GM13976 (cell line): ENCODE measurements around the gene FYN.

Source experiments
- DNase-seq: peaks from one replicate; pipeline ENCODE4 v3.0.0; 2012; ENCODE audit warnings: low spot score
- CTCF ChIP-seq: IDR thresholded peaks from 2 replicates; pipeline ENCODE4 v1.5.1; 2012; ENCODE audit warnings: borderline replicate concordance, mild to moderate bottlenecking; ENCODE audit not compliant: insufficient read depth; ENCODE audit errors: extremely low read depth, missing control alignments, control extremely low read depth
- in situ Hi-C: fragments of 300-500 bp; cut with MboI; formaldehyde crosslinking; loops from one replicate; pipeline ENCODE4 v1.12.0; 2022; ENCODE audit warnings: low sequenced_read_pairs, mixed read lengths, inconsistent platforms; ENCODE audit not compliant: unreplicated experiment

Gene FYN

GRCh38 chr6:111794727-111795452 is 78.4 kb downstream of the FYN start:
- no peak for DNase-seq
- no peak for TF ChIP-seq CTCF
- in situ Hi-C loops, result no loop called here

GRCh38 chr6:111794300-111794699 is 79.0 kb downstream of the FYN start:
- no peak for TF ChIP-seq CTCF
- no peak for DNase-seq
- in situ Hi-C loops, result no loop called here

- in situ Hi-C loops, result no loop called here
- TF ChIP-seq CTCF, result no peak
- DNase-seq, result peak; percentile 28
Observed at GRCh38 chr6:111793711-111794111, 79.5 kb downstream of the FYN start.

DNA sequence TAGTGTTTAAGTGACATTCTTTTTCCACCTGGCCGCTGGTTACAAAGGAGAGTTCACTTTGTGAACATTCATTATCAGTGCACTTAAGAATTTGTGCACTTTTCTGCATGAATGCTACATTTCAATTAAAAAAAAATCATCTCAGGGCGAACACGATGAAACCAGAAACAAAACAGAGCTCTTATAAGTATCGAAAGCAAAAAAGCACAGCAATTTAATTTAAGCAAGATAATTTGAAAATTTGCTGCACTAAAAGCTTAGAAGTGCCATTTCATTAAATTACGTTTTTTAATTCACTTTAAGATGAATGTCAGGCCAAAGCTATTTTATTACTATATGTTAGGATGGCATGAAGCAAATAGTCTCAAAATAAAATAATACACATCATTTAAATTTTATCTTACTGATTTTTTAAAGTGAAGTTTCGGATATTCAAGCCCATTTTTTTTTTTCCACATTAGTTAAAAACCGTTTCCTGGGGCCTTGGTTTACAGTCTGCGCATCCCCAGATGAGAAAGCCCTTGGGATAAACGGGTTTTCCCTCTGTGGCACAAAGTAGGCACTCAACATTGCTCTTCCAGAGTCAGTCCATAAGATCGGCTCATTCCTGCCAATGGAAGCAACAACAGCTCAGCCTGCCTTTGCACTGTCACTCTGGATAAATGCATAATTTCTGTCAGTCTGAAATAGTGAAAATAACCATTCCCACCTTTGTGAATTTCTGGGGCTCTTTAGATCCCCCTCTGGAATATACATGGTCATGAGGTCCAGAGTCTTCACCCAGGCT is 80.1 kb downstream of the FYN start:
- TF ChIP-seq CTCF, result no peak
- in situ Hi-C loops, result no loop called here
- no peak for DNase-seq

DNA sequence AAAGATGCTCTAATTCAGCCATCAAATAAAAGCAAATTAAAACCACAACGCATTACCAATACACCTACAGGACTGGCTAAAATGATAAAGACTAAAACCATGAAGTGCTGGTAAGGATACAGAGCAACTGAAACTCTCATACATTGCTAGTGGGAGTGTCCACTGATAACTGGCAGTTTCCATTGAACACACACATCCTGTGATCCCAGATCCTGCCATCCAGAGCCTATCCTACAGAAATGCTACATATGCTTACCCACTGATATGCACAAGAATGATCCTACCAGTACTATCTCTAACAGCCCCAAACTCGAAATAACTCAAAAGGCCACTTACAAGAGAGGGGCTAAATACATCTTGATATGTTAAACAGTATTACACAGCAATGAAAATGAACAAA is 81.0 kb downstream of the FYN start:
- in situ Hi-C loops, result no loop called here
- no peak for TF ChIP-seq CTCF
- DNase-seq, result no peak

GRCh38 chr6:111791415-111791814 is 81.8 kb downstream of the FYN start:
- no peak for TF ChIP-seq CTCF
- DNase-seq, result no peak
- in situ Hi-C loops, result no loop called here
